PC-9 (cell line): Measurements from ENCODE around the gene WDR13. TPM values are rescaled to one million over a fixed set of nuclear protein-coding genes. Genes with fewer than 3 reads are reported as not detected.
A peak's percentile ranks its signal among the peaks of the same experiment; 100 is the strongest.

Source experiments
- BruUV-seq: library from RNA; stranded (reverse); fragments of 400-500 nt; replicated peaks from 2 replicates; lab custom pipeline; 2021; lab: Mats Ljungman, UMichigan
- CTCF ChIA-PET: fragments of 300-600 bp; sonication (Branson Sonifier 250); formaldehyde crosslinking; loops from one replicate; lab custom pipeline; 2022; ENCODE audit warnings: antibody characterized with exemption; lab: Charles Lee
- POLR2A ChIA-PET: fragments of 300-600 bp; sonication (Branson Sonifier 250); formaldehyde crosslinking; loops from one replicate; lab custom pipeline; 2022; ENCODE audit warnings: antibody characterized with exemption; ENCODE audit not compliant: unreplicated experiment; lab: Charles Lee
- DNase-seq, 2 experiments: peaks; one replicate each; pipeline versions ENCODE4 v3.0.0 to v3.0.0-alpha.2; 2015 to 2022; ENCODE audit warnings: mixed read lengths in 1 of 2
- H2AFZ ChIP-seq: fragments of 200-600 bp; sonication (generic); 2 replicates; pipeline ENCODE4 v1.8.1; 2017; ENCODE audit warnings: antibody characterized with exemption
- H3F3A ChIP-seq: fragments of 200-600 bp; sonication (generic); 2 replicates; pipeline ENCODE4 v1.8.1; 2017; ENCODE audit warnings: antibody characterized with exemption, mild to moderate bottlenecking, low read depth; ENCODE audit not compliant: insufficient read depth
- H3K27ac ChIP-seq: fragments of 200-600 bp; sonication (generic); 2 replicates; pipeline ENCODE4 v1.6.1; 2016; ENCODE audit warnings: mixed run types
- H3K27me3 ChIP-seq: fragments of 200-600 bp; sonication (generic); 2 replicates; pipeline ENCODE4 v1.6.1; 2016; ENCODE audit warnings: low read depth, mixed run types; ENCODE audit not compliant: insufficient read depth
- H3K36me3 ChIP-seq: fragments of 200-600 bp; sonication (generic); 2 replicates; pipeline ENCODE4 v1.6.1; 2016; ENCODE audit warnings: low read depth, mixed run types
- H3K4me1 ChIP-seq: fragments of 200-600 bp; sonication (generic); replicated peaks from 2 replicates; pipeline ENCODE4 v1.6.1; 2016; ENCODE audit warnings: mixed run types; ENCODE audit not compliant: insufficient read depth
- H3K4me2 ChIP-seq: fragments of 200-600 bp; sonication (generic); 2 replicates; pipeline ENCODE4 v1.6.1; 2017; ENCODE audit warnings: mixed run types
- H3K4me3 ChIP-seq: fragments of 200-600 bp; sonication (generic); 2 replicates; pipeline ENCODE4 v1.6.1; 2016; ENCODE audit warnings: mixed run types
- H3K79me2 ChIP-seq: fragments of 200-600 bp; sonication (generic); 2 replicates; pipeline ENCODE4 v1.6.1; 2017; ENCODE audit warnings: low read depth, mixed run types
- H3K9me2 ChIP-seq: fragments of 200-600 bp; sonication (generic); 2 replicates; pipeline ENCODE4 v1.8.1; 2017; ENCODE audit warnings: mild to moderate bottlenecking; ENCODE audit not compliant: insufficient read depth
- H3K9me3 ChIP-seq: fragments of 200-600 bp; sonication (generic); 2 replicates; pipeline ENCODE4 v1.8.1; 2016; ENCODE audit warnings: low read depth; ENCODE audit not compliant: insufficient read depth
- H4K20me1 ChIP-seq: fragments of 200-600 bp; sonication (generic); 2 replicates; pipeline ENCODE4 v1.8.1; 2017; ENCODE audit not compliant: insufficient read depth
- CTCF ChIP-seq: fragments of 200-600 bp; sonication (generic); conservative IDR thresholded peaks from 2 replicates; pipeline ENCODE4 v1.6.1; 2017; ENCODE audit warnings: mixed run types, antibody characterized with exemption, mild to moderate bottlenecking, moderate library complexity
- EZH2 ChIP-seq: fragments of 200-600 bp; sonication (generic); IDR thresholded peaks from 2 replicates; pipeline ENCODE4 v1.8.0; 2017; ENCODE audit warnings: antibody characterized with exemption, low read depth
- intact Hi-C: fragments of 100-400 bp; cut with micrococcal nuclease; formaldehyde crosslinking; loops from one replicate; pipeline ENCODE4 v1.10.0; 2022; ENCODE audit not compliant: unreplicated experiment
- total RNA-seq: library from RNA; stranded (reverse); gene quantifications from 2 replicates; pipeline ENCODE4 v1.2.3, GENCODE V29; 2021

WDR13 gene
- total RNA-seq, 1 experiment from 2014 or later: 28.6 TPM

- Histone ChIP-seq H3K27me3 (no peaks in the 10 kb centered on the region), H3F3A (peaks cover 20% of the 10 kb centered on the region; the same call in 1 of the 2 replicates), H3K4me2 (no peak overlapping the region), H3K4me1 (no peaks in the 10 kb centered on the region), H3K27ac (no peak overlapping the region), H3K79me2 (peaks cover 20% of the 10 kb centered on the region), H3K9me3 (no peaks in the 10 kb centered on the region), H4K20me1 (no peaks in the 10 kb centered on the region), H3K9me2 (no peaks in the 10 kb centered on the region), H2AFZ (no peak overlapping the region), H3K4me3 (no peak overlapping the region), H3K36me3 (no peaks in the 10 kb centered on the region)
- TF ChIP-seq CTCF: no peak
- no peak for TF ChIP-seq EZH2
- intact Hi-C loops: no loop called here
- ChIA-PET POLR2A (no interaction called here), CTCF (no interaction called here)
- BruUV-seq: no TSS peak
- no peak for DNase-seq
These were observed 18.6 kb upstream of the WDR13 start for GRCh38 chrX:48578661-48579128.

GRCh38 chrX:48579259-48579658, 18.0 kb upstream of the WDR13 start:
- intact Hi-C loops: no loop called here
- ChIA-PET CTCF (no interaction called here), POLR2A (no interaction called here)

GRCh38 chrX:48580662-48581061, 16.6 kb upstream of the WDR13 start:
- H3K9me3 ChIP-seq: no peaks in the 10 kb centered on the region
- TF ChIP-seq EZH2 (no peak), CTCF (no peak)
- ChIA-PET POLR2A (interaction anchor here (0.6 kb wide), 2 partner anchors 38 to 759 kb away, joined by 3 read pairs; no protein-coding TSS in a partner anchor), CTCF (no interaction called here)
- intact Hi-C loops: no loop called here
- peaks cover 20% of the 10 kb centered on the region; the same call in 1 of the 2 replicates for H3F3A ChIP-seq
- H3K27me3 ChIP-seq: no peaks in the 10 kb centered on the region
- H3K79me2 ChIP-seq: peaks cover 11% of the 10 kb centered on the region
- H3K9me2 ChIP-seq: no peaks in the 10 kb centered on the region
- no TSS peak for BruUV-seq
- no peak overlapping the region for H3K4me2 ChIP-seq
- H3K4me1 ChIP-seq: no peaks in the 10 kb centered on the region
- H3K27ac ChIP-seq: peak overlapping the region; percentile 19; the same call in 1 of the 2 replicates
- H2AFZ ChIP-seq: no peak overlapping the region
- no peaks in the 10 kb centered on the region for H3K36me3 ChIP-seq
- DNase-seq: peak; percentile 29 to 76
- no peaks in the 10 kb centered on the region for H4K20me1 ChIP-seq
- H3K4me3 ChIP-seq: no peak overlapping the region

More at GRCh38 chrX:48579259-48579658, 18.0 kb upstream of the WDR13 start:
- DNase-seq: no peak
- no peaks in the 10 kb centered on the region for H3K36me3 ChIP-seq
- H2AFZ ChIP-seq: no peak overlapping the region
- TF ChIP-seq EZH2 (no peak), CTCF (no peak)
- no peaks in the 10 kb centered on the region for H3K9me3 ChIP-seq
- peaks cover 20% of the 10 kb centered on the region; the same call in 1 of the 2 replicates for H3F3A ChIP-seq
- no peaks in the 10 kb centered on the region for H3K27me3 ChIP-seq
- no peaks in the 10 kb centered on the region for H3K4me1 ChIP-seq
- no TSS peak for BruUV-seq
- peaks cover 20% of the 10 kb centered on the region for H3K79me2 ChIP-seq
- no peaks in the 10 kb centered on the region for H4K20me1 ChIP-seq
- no peak overlapping the region for H3K27ac ChIP-seq
- H3K9me2 ChIP-seq: no peaks in the 10 kb centered on the region
- no peak overlapping the region for H3K4me3 ChIP-seq
- no peak overlapping the region for H3K4me2 ChIP-seq
